Measurements from ENCODE around the gene SPAG17. TPM values are rescaled to one million over a fixed set of nuclear protein-coding genes. Genes with fewer than 3 reads are reported as not detected.

The SPAG17 gene
- polyA plus RNA-seq, 1 donor (not counting 4 experiments of a cell fraction or from before 2014, with no cell fraction given), result 0.52 TPM

DNA sequence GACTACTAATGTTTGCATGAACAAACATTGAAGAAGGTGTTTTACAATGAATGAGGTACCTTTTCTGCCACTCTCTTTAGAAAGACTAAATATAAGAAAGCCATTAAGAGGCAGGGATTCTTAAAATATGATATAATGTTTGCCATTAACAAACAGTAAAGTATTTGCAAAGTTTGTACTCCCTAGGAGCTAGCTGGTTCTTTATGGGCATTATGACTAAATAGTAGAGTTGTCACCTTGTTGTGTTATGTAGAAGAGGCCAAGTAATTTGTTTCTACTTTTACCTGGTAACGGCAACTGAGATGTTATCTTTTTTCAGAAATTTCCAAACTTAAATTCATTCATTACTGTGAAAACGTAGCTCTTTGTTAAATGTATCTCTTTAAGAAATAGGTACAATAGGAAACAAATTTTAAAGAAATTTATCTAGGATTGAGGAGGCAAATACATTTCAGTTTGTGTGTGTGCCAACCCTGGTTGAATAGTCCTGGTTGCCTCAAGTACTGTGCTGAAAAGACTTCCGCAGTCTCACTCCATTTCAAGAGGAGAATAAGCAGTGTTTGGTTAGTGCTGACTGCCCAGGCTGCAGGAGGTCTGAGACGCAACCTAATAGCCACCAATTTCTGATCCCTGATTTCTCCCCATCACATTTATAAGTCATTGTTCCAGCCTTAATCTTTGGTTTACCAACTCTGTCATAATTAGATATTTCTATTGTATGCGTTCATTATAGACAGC, 203.4 kb downstream of the SPAG17 start:
- no peak overlapping the region for H3K27ac ChIP-seq (ENCODE audit: control insufficient read depth, insufficient read depth, low read length)
- H2AFZ ChIP-seq (ENCODE audit: control insufficient read depth, low read length), result no peak overlapping the region
- dilution Hi-C loops (cut with MboI; ENCODE audit: extremely low pct_ligation_motif_present, low sequenced_read_pairs), result no loop called here
- no peaks in the 10 kb centered on the region for H3K36me3 ChIP-seq (ENCODE audit: control insufficient read depth in 2 of 2, extremely low read depth in 1 of 2, insufficient read depth in 2 of 2, low read length in 2 of 2)
- no peaks in the 10 kb centered on the region for H3K9me1 ChIP-seq (ENCODE audit: control insufficient read depth, extremely low read depth, insufficient read depth, low read length)
- peaks cover 2% of the 10 kb centered on the region for H3K27me3 ChIP-seq (ENCODE audit: control insufficient read depth, extremely low read depth, insufficient read depth, low read length)
- no peaks in the 10 kb centered on the region for H3K9me3 ChIP-seq (ENCODE audit: control insufficient read depth, low read depth, low read length)
- H3K4me1 ChIP-seq (ENCODE audit: control insufficient read depth, extremely low read depth, insufficient read depth, low read length), result no peaks in the 10 kb centered on the region
- TF ChIP-seq, protein P1, sequence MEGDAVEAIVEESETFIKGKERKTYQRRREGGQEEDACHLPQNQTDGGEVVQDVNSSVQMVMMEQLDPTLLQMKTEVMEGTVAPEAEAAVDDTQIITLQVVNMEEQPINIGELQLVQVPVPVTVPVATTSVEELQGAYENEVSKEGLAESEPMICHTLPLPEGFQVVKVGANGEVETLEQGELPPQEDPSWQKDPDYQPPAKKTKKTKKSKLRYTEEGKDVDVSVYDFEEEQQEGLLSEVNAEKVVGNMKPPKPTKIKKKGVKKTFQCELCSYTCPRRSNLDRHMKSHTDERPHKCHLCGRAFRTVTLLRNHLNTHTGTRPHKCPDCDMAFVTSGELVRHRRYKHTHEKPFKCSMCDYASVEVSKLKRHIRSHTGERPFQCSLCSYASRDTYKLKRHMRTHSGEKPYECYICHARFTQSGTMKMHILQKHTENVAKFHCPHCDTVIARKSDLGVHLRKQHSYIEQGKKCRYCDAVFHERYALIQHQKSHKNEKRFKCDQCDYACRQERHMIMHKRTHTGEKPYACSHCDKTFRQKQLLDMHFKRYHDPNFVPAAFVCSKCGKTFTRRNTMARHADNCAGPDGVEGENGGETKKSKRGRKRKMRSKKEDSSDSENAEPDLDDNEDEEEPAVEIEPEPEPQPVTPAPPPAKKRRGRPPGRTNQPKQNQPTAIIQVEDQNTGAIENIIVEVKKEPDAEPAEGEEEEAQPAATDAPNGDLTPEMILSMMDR (optimal IDR thresholded peaks at IDR 0.05 in 1 of 3, IDR thresholded peaks at IDR 0.05 in 1 of 3, conservative IDR thresholded peaks at IDR 0.05 in 1 of 3; ENCODE audit: extremely low read depth in 1 of 3, insufficient read depth in 2 of 3, low read length in 3 of 3), result no peak
- no peak for TF ChIP-seq EZH2 (IDR thresholded peaks at IDR 0.05; ENCODE audit: low read length)
- H3K9ac ChIP-seq (ENCODE audit: control insufficient read depth, extremely low read depth, insufficient read depth, low read length), result no peak overlapping the region
- H3K79me2 ChIP-seq (ENCODE audit: control insufficient read depth, insufficient read depth, low read length), result no peaks in the 10 kb centered on the region
- H3K4me3 ChIP-seq (ENCODE audit: control insufficient read depth in 2 of 3, extremely low read depth in 1 of 3, insufficient read depth in 2 of 3, low read depth in 1 of 3, low read length in 3 of 3), result no peak overlapping the region
- no peak for DNase-seq (ENCODE audit: low read depth, low spot score)
- no peak for FAIRE-seq
- H3K4me2 ChIP-seq (ENCODE audit: control insufficient read depth, extremely low read depth, insufficient read depth, low read depth, low read length), result no peak overlapping the region
- H4K20me1 ChIP-seq (ENCODE audit: control insufficient read depth, extremely low read depth, insufficient read depth, low read length), result no peaks in the 10 kb centered on the region

DNA sequence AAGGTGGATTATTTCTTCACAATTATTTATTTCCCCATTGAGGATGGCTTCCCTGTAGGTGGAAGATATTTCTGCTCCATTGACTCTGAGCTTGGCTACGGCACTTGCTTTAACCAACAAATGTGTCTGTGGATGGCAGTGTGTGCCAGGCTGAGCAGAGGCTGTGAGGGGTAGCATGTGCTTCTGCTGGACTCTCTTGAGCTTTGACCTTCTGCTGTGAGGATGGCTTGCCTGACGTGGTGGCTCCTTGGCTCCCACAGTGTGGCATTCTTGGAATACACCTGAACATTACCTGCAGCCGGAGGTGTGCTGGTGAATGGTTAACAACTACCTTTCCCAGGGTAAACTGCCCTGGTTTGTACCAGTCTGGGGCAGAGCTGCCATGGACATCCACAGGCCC, 208.6 kb downstream of the SPAG17 start:
- TF ChIP-seq, protein P1 (optimal IDR thresholded peaks at IDR 0.05 in 1 of 3, IDR thresholded peaks at IDR 0.05 in 1 of 3, conservative IDR thresholded peaks at IDR 0.05 in 1 of 3; ENCODE audit: extremely low read depth in 1 of 3, insufficient read depth in 2 of 3, low read length in 3 of 3), result no peak
- no peak for TF ChIP-seq EZH2 (IDR thresholded peaks at IDR 0.05; ENCODE audit: low read length)
- Histone ChIP-seq H4K20me1 (ENCODE audit: control insufficient read depth, extremely low read depth, insufficient read depth, low read length) (no peaks in the 10 kb centered on the region), H3K27ac (ENCODE audit: control insufficient read depth, insufficient read depth, low read length) (no peak overlapping the region), H3K4me3 (ENCODE audit: control insufficient read depth in 2 of 3, extremely low read depth in 1 of 3, insufficient read depth in 2 of 3, low read depth in 1 of 3, low read length in 3 of 3) (no peak overlapping the region), H3K79me2 (ENCODE audit: control insufficient read depth, insufficient read depth, low read length) (no peaks in the 10 kb centered on the region), H3K27me3 (ENCODE audit: control insufficient read depth, extremely low read depth, insufficient read depth, low read length) (peaks cover 2% of the 10 kb centered on the region), H2AFZ (ENCODE audit: control insufficient read depth, low read length) (no peak overlapping the region), H3K36me3 (ENCODE audit: control insufficient read depth in 2 of 2, extremely low read depth in 1 of 2, insufficient read depth in 2 of 2, low read length in 2 of 2) (no peaks in the 10 kb centered on the region), H3K4me2 (ENCODE audit: control insufficient read depth, extremely low read depth, insufficient read depth, low read depth, low read length) (no peak overlapping the region), H3K4me1 (ENCODE audit: control insufficient read depth, extremely low read depth, insufficient read depth, low read length) (no peaks in the 10 kb centered on the region), H3K9ac (ENCODE audit: control insufficient read depth, extremely low read depth, insufficient read depth, low read length) (no peak overlapping the region), H3K9me3 (ENCODE audit: control insufficient read depth, low read depth, low read length) (no peaks in the 10 kb centered on the region), H3K9me1 (ENCODE audit: control insufficient read depth, extremely low read depth, insufficient read depth, low read length) (no peaks in the 10 kb centered on the region)
- DNase-seq (ENCODE audit: low read depth, low spot score) (no peak), FAIRE-seq (no peak)
- dilution Hi-C loops (cut with MboI; ENCODE audit: extremely low pct_ligation_motif_present, low sequenced_read_pairs), result no loop called here
